Esophagus squamous epithelium (tissue), 4 donors: Measurements from ENCODE around the gene RRAS2.

Experiments
- POLR2A ChIP-seq, 4 donors: fragments of 450-650 bp; IDR thresholded peaks; one replicate each; pipeline ENCODE4 v1.6.1; 2017; ENCODE audit warnings: antibody characterized with exemption in 4 of 4, mild to moderate bottlenecking in 4 of 4, moderate library complexity in 3 of 4
- TF ChIP-seq, protein P1 (sequence below), 6 experiments: fragments of 450-650 bp in 4 of 6; fragments of 200-600 bp in 2 of 6; sonication (generic) in 2 of 6; IDR thresholded peaks; one replicate each; pipeline ENCODE4 v1.5.1; 2016 to 2019; ENCODE audit warnings: antibody characterized with exemption in 6 of 6, mild to moderate bottlenecking in 4 of 6, moderate library complexity in 4 of 6

DNA sequence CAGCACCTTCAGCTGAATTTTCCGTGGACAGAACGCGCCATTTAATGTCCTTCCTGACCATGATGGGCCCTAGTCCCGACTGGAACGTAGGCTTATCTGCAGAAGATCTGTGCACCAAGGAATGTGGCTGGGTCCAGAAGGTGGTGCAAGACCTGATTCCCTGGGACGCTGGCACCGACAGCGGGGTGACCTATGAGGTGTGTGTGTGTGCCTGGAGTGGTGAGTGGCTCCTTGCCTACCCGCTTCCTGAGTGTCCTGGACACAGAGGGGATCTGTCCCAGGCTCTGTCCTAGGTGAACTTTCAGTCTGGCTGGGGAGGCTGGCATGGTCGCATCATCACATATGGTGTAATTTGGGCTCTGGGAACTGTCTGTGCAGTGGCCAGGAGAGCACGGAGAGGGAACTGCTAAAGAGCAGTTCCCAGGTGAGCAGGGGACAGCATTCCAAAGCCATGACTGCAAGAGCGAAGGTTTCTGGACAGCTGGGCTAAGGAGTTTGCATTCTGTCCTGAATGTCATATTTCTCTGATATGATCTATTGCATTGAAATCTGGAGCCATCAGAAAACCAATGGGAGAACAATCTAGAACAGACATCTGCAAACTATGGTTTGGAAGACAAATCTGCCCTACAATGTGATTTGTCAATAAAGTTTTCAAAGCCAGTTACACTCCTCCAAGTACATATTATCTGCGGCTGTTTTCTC, 104.3 kb downstream of the RRAS2 start:
- TF ChIP-seq, protein P1, sequence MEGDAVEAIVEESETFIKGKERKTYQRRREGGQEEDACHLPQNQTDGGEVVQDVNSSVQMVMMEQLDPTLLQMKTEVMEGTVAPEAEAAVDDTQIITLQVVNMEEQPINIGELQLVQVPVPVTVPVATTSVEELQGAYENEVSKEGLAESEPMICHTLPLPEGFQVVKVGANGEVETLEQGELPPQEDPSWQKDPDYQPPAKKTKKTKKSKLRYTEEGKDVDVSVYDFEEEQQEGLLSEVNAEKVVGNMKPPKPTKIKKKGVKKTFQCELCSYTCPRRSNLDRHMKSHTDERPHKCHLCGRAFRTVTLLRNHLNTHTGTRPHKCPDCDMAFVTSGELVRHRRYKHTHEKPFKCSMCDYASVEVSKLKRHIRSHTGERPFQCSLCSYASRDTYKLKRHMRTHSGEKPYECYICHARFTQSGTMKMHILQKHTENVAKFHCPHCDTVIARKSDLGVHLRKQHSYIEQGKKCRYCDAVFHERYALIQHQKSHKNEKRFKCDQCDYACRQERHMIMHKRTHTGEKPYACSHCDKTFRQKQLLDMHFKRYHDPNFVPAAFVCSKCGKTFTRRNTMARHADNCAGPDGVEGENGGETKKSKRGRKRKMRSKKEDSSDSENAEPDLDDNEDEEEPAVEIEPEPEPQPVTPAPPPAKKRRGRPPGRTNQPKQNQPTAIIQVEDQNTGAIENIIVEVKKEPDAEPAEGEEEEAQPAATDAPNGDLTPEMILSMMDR (IDR thresholded peaks at IDR 0.05), result no peak
- TF ChIP-seq POLR2A (IDR thresholded peaks at IDR 0.05), result no peak
